H9 (cell line): ENCODE results near the gene FAM72B. TPM values are rescaled to one million over a fixed set of nuclear protein-coding genes. Genes with fewer than 3 reads are reported as not detected.
"Not testable (repeated sequence)": the region's sequence is repeated elsewhere in the genome, so short reads cannot be mapped to it uniquely, and the experiment has no call there.

Experiments used
- DNase-seq: peaks from one replicate; pipeline ENCODE4 v3.0.0-alpha.2; 2017
- H2AFZ ChIP-seq: one replicate; pipeline ENCODE4 v1.6.1; 2013; ENCODE audit warnings: mild to moderate bottlenecking, low read length, control low read depth, moderate library complexity
- H2AK5ac ChIP-seq: 2 replicates; pipeline ENCODE4 v1.6.1; 2013; ENCODE audit warnings: low read length, control low read depth, mixed read lengths; ENCODE audit not compliant: insufficient read length
- H2BK120ac ChIP-seq: one replicate; pipeline ENCODE4 v1.6.1; 2013; ENCODE audit warnings: low read depth, mild to moderate bottlenecking, low read length, control low read depth, inconsistent platforms; ENCODE audit not compliant: poor library complexity, severe bottlenecking
- H2BK12ac ChIP-seq: 2 replicates; pipeline ENCODE4 v1.6.1; 2013; ENCODE audit warnings: low read length, control low read depth, mixed read lengths, low read depth; ENCODE audit not compliant: insufficient read length
- H2BK15ac ChIP-seq: 2 replicates; pipeline ENCODE4 v1.6.1; 2013; ENCODE audit warnings: low read depth, low read length, control low read depth
- H2BK20ac ChIP-seq: one replicate; pipeline ENCODE4 v1.6.1; 2013; ENCODE audit warnings: low read depth, mild to moderate bottlenecking, low read length, control low read depth, inconsistent platforms; ENCODE audit not compliant: poor library complexity, severe bottlenecking
- H2BK5ac ChIP-seq: 2 replicates; pipeline ENCODE4 v1.6.1; 2013; ENCODE audit warnings: low read length, control low read depth, mixed read lengths; ENCODE audit not compliant: insufficient read length
- H3K14ac ChIP-seq: 2 replicates; pipeline ENCODE4 v1.6.1; 2013; ENCODE audit warnings: low read length, control low read depth; ENCODE audit not compliant: insufficient read depth
- H3K18ac ChIP-seq: 2 replicates; pipeline ENCODE4 v1.6.1; 2013; ENCODE audit warnings: low read depth, mild to moderate bottlenecking, mixed read lengths, low read length, control low read depth; ENCODE audit not compliant: insufficient read length
- H3K23ac ChIP-seq: 2 replicates; pipeline ENCODE4 v1.6.1; 2013; ENCODE audit warnings: low read length, control low read depth, mixed read lengths, low read depth; ENCODE audit not compliant: insufficient read length
- H3K23me2 ChIP-seq: 2 replicates; pipeline ENCODE4 v1.6.1; 2013; ENCODE audit warnings: low read depth, mild to moderate bottlenecking, mixed read lengths, low read length, control low read depth; ENCODE audit not compliant: insufficient read length, poor library complexity, severe bottlenecking
- H3K27ac ChIP-seq: 2 replicates; pipeline ENCODE4 v1.5.1; 2013; ENCODE audit warnings: low read length, control low read depth, mixed read lengths, low read depth; ENCODE audit not compliant: insufficient read length
- H3K27me3 ChIP-seq: 2 replicates; pipeline ENCODE4 v1.6.1; 2013; ENCODE audit warnings: low read length, control low read depth, inconsistent platforms; ENCODE audit not compliant: insufficient read depth
- H3K4ac ChIP-seq: 2 replicates; pipeline ENCODE4 v1.6.1; 2013; ENCODE audit warnings: low read depth, mild to moderate bottlenecking, control low read depth, inconsistent platforms, low read length, moderate library complexity
- H3K4me1 ChIP-seq: 2 replicates; pipeline ENCODE4 v1.6.1; 2013; ENCODE audit warnings: low read length, control low read depth, inconsistent platforms; ENCODE audit not compliant: insufficient read depth
- H3K4me2 ChIP-seq: 2 replicates; pipeline ENCODE4 v1.6.1; 2013; ENCODE audit warnings: low read length, control low read depth, mixed read lengths; ENCODE audit not compliant: insufficient read length, insufficient read depth
- H3K56ac ChIP-seq: 2 replicates; pipeline ENCODE4 v1.6.1; 2013; ENCODE audit warnings: low read depth, mild to moderate bottlenecking, mixed read lengths, low read length, control low read depth; ENCODE audit not compliant: insufficient read length
- H3K79me1 ChIP-seq: 2 replicates; pipeline ENCODE4 v1.6.1; 2013; ENCODE audit warnings: low read depth, mild to moderate bottlenecking, moderate library complexity, low read length, control low read depth, inconsistent platforms; ENCODE audit not compliant: insufficient read depth, poor library complexity, severe bottlenecking
- H3K79me2 ChIP-seq: 2 replicates; pipeline ENCODE4 v1.6.1; 2013; ENCODE audit warnings: low read length, control low read depth, inconsistent platforms; ENCODE audit not compliant: insufficient read depth
- H3K9ac ChIP-seq: 2 replicates; pipeline ENCODE4 v1.6.1; 2013; ENCODE audit warnings: low read length, control low read depth, mixed read lengths; ENCODE audit not compliant: insufficient read length; ENCODE audit errors: extremely low read depth
- H3K9me3 ChIP-seq: one replicate; pipeline ENCODE4 v1.6.1; 2013; ENCODE audit warnings: low read depth, low read length, inconsistent platforms; ENCODE audit not compliant: control insufficient read depth
- H3T11ph ChIP-seq: one replicate; pipeline ENCODE4 v1.6.1; 2013; ENCODE audit warnings: mild to moderate bottlenecking, low read length, control low read depth, inconsistent platforms
- H4K20me1 ChIP-seq: one replicate; pipeline ENCODE4 v1.6.1; 2013; ENCODE audit not compliant: control insufficient read depth, insufficient read length, insufficient read depth
- H4K5ac ChIP-seq: 2 replicates; pipeline ENCODE4 v1.6.1; 2013; ENCODE audit warnings: low read depth, mild to moderate bottlenecking, mixed read lengths, low read length, control low read depth; ENCODE audit not compliant: insufficient read length
- H4K8ac ChIP-seq: replicated peaks from 2 replicates; pipeline ENCODE4 v1.6.1; 2013; ENCODE audit warnings: low read length, control low read depth, mixed read lengths, low read depth; ENCODE audit not compliant: insufficient read length
- H4K91ac ChIP-seq: 2 replicates; pipeline ENCODE4 v1.6.1; 2013; ENCODE audit warnings: low read depth, mild to moderate bottlenecking, moderate library complexity, mixed read lengths, low read length, control low read depth; ENCODE audit not compliant: insufficient read length
- H3K27ac Mint-ChIP-seq, 3 experiments: 2 replicates in 2 of 3; 3 replicates in 1 of 3; pipeline ENCODE4 v1.8.0; 2020 to 2021; ENCODE audit warnings: mixed read lengths in 3 of 3, mild to moderate bottlenecking in 1 of 3, moderate library complexity in 1 of 3
- H3K27me3 Mint-ChIP-seq: 2 replicates; pipeline ENCODE4 v1.8.0; 2021; ENCODE audit warnings: low read depth, mild to moderate bottlenecking, moderate library complexity, mixed read lengths
- H3K36me3 Mint-ChIP-seq, 3 experiments: 2 replicates in 2 of 3; 3 replicates in 1 of 3; pipeline ENCODE4 v1.8.0; 2020 to 2021; ENCODE audit warnings: low read depth in 3 of 3, mixed read lengths in 3 of 3; ENCODE audit not compliant: insufficient read depth in 1 of 3
- H3K4me1 Mint-ChIP-seq, 2 experiments: 2 replicates each; pipeline ENCODE4 v1.8.0; 2020; ENCODE audit warnings: mixed read lengths in 2 of 2
- H3K4me3 Mint-ChIP-seq, 2 experiments: 2 replicates in 1 of 2; 3 replicates in 1 of 2; pipeline ENCODE4 v1.8.0; 2020 to 2021; ENCODE audit warnings: mild to moderate bottlenecking in 2 of 2, mixed read lengths in 2 of 2, moderate library complexity in 1 of 2
- H3K9me3 Mint-ChIP-seq, 2 experiments: 2 replicates in 1 of 2; 3 replicates in 1 of 2; pipeline ENCODE4 v1.8.0; 2020; ENCODE audit warnings: mild to moderate bottlenecking in 2 of 2, mixed read lengths in 2 of 2, moderate library complexity in 1 of 2
- WGBS: extraction: QIAGEN DNeasy Blood & Tissue Kit; methylation state at CpG from one replicate; pipeline ENCODE4 v1.1.7; 2013; ENCODE audit warnings: missing lambda C conversion rate, low lambda C conversion rate, mixed read lengths; ENCODE audit not compliant: insufficient read length; ENCODE audit errors: extremely low coverage; 5-methylcytosine and 5-hydroxymethylcytosine counted together
- total RNA-seq: library from RNA; stranded (reverse); gene quantifications from 2 replicates; pipeline ENCODE4 v1.2.1, GENCODE V29; 2021

Gene FAM72B
- total RNA-seq, 1 experiment from 2014 or later = 8.5 TPM

DNA sequence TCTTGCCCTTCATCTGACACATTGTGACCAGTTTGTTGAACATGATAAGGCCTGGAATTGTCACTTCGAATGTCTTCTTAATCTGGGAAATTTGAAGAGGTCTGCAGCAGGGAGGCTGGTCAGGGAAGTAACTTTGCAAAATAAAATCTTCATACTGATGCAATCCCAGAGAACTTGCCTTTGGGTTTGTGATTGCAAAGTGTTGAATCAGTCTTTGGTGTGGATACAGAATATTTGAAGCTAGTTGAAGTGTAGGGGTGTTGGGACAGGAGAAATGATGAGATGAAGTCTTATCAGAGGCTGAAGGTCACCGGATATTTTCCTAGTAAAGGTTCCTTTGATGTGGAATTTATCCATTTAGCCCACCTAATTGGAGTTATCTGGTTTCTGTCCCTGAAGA lies 42.8 kb upstream of the FAM72B start:
- not testable (repeated sequence) for H2BK5ac ChIP-seq, H3K56ac ChIP-seq, H2AK5ac ChIP-seq, H3K9me3 Mint-ChIP-seq, H3K23me2 ChIP-seq, H2BK120ac ChIP-seq, H3K23ac ChIP-seq, H2BK12ac ChIP-seq, H3K27ac Mint-ChIP-seq, H3K4me1 ChIP-seq, H3K18ac ChIP-seq, H4K8ac ChIP-seq, H3K27me3 Mint-ChIP-seq, H3K79me1 ChIP-seq, H3K9ac ChIP-seq, H3K4me2 ChIP-seq, H3K9me3 ChIP-seq, H4K91ac ChIP-seq, H3K27ac ChIP-seq, H4K20me1 ChIP-seq, H2BK15ac ChIP-seq, H3K79me2 ChIP-seq, H3K4ac ChIP-seq, H3T11ph ChIP-seq, H3K4me3 Mint-ChIP-seq, H2BK20ac ChIP-seq, H3K14ac ChIP-seq, DNase-seq, H3K36me3 Mint-ChIP-seq, H4K5ac ChIP-seq, H2AFZ ChIP-seq, H3K4me1 Mint-ChIP-seq, H3K27me3 ChIP-seq
- WGBS = no CpG with 5 or more reads among the region's 2 CpGs

DNA sequence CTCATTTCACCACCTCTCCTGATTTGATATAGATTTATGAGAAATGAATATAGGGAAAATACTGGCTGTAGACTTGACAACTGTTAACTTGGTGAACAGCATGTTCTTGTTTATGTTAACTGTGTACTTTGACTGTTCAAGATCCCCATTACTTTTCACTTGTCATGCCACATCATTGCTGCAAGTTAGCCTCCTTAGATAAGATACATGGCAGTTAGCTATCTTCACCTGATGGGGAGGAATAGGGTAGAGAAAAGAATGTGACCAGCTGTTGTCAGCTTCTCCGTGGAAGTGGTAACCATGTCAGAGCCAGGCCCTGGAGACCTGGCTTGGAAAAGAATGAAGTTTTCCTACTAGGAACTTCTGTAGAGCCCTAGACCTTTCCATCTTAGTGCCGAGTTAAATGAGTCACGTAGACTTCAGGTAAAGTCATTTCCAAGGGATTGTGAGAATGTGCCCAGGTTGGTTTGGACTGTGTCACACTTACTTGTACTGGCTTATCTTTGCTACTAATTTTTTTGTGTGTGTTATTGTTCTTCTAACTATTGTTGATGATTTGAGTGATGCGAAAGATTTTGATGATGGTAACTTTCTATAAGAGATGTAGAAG lies 42.3 kb upstream of the FAM72B start:
- not testable (repeated sequence) for H3K27me3 Mint-ChIP-seq

More for the DNA sequence above, 42.3 kb upstream of the FAM72B start:
- not testable (repeated sequence) for H2AK5ac ChIP-seq, H3K79me2 ChIP-seq, H4K20me1 ChIP-seq, DNase-seq, H4K91ac ChIP-seq, H3K79me1 ChIP-seq, H3K18ac ChIP-seq, H3K14ac ChIP-seq, H3K27ac ChIP-seq, H3K27me3 ChIP-seq, H3T11ph ChIP-seq, H3K4me1 ChIP-seq, H2BK15ac ChIP-seq, H3K56ac ChIP-seq, H3K27ac Mint-ChIP-seq, H2BK12ac ChIP-seq, H3K23ac ChIP-seq, H3K4ac ChIP-seq, H3K4me2 ChIP-seq, H2AFZ ChIP-seq, H3K36me3 Mint-ChIP-seq, H4K8ac ChIP-seq, H3K9me3 ChIP-seq, H3K4me3 Mint-ChIP-seq, H2BK5ac ChIP-seq, H2BK120ac ChIP-seq, H3K9me3 Mint-ChIP-seq, H4K5ac ChIP-seq, H3K23me2 ChIP-seq, H3K9ac ChIP-seq, H3K4me1 Mint-ChIP-seq, H2BK20ac ChIP-seq
- WGBS = no CpG with 5 or more reads among the region's 4 CpGs
